IMR-90 (cell line): Measurements from ENCODE around the gene SLC5A1. TPM values are rescaled to one million over a fixed set of nuclear protein-coding genes. Genes with fewer than 3 reads are reported as not detected.
"Not testable (repeated sequence)": the region's sequence is repeated elsewhere in the genome, so short reads cannot be mapped to it uniquely, and the experiment has no call there.

Source experiments
- ATAC-seq: fragments of 200-7000 bp; cut with Tn5 transposase; 2 replicates; pipeline ENCODE4 v1.9.1; 2020; ENCODE audit warnings: low read depth, mild to moderate bottlenecking, moderate library complexity
- BruUV-seq: library from RNA; stranded (reverse); fragments of 400-500 nt; replicated peaks from 2 replicates; lab custom pipeline; 2021; lab: Mats Ljungman, UMichigan
- CTCF ChIA-PET: fragments of 300-600 bp; formaldehyde crosslinking; extraction: SDS; loops from one replicate; lab custom pipeline; 2021; ENCODE audit warnings: antibody characterized with exemption; lab: Yijun Ruan, JAX
- POLR2A ChIA-PET: fragments of 300-600 bp; sonication (Branson Sonifier 250); formaldehyde crosslinking; loops from one replicate; lab custom pipeline; 2022; ENCODE audit warnings: antibody characterized with exemption; ENCODE audit not compliant: unreplicated experiment; lab: Charles Lee
- DNase-seq: peaks from one replicate; pipeline ENCODE4 v3.0.0; 2013
- H2AFZ ChIP-seq: replicated peaks from 2 replicates; pipeline ENCODE3; 2013; ENCODE audit warnings: low read length, mild to moderate bottlenecking; ENCODE audit not compliant: poor library complexity
- H2AK5ac ChIP-seq: 2 replicates; pipeline ENCODE4 v1.6.1; 2013; ENCODE audit warnings: low read depth, low read length, inconsistent platforms
- H2AK9ac ChIP-seq: replicated peaks from 2 replicates; pipeline ENCODE3; 2013; ENCODE audit warnings: mild to moderate bottlenecking, low read depth, low read length, moderate library complexity; ENCODE audit not compliant: poor library complexity
- H2BK120ac ChIP-seq: 2 replicates; pipeline ENCODE4 v1.6.1; 2013; ENCODE audit warnings: low read depth, low read length, inconsistent platforms
- H2BK15ac ChIP-seq: 3 replicates; pipeline ENCODE4 v1.6.1; 2013; ENCODE audit warnings: low read depth, low read length, inconsistent platforms
- H2BK20ac ChIP-seq: 2 replicates; pipeline ENCODE4 v1.6.1; 2013; ENCODE audit warnings: low read depth, mild to moderate bottlenecking, inconsistent platforms, low read length, moderate library complexity
- H2BK5ac ChIP-seq: 2 replicates; pipeline ENCODE4 v1.6.1; 2013; ENCODE audit warnings: mild to moderate bottlenecking, low read depth, low read length, inconsistent platforms; ENCODE audit not compliant: poor library complexity, severe bottlenecking
- H3K14ac ChIP-seq: replicated peaks from 2 replicates; pipeline ENCODE4 v1.6.1; 2013; ENCODE audit warnings: low read depth, low read length, inconsistent platforms
- H3K18ac ChIP-seq: 2 replicates; pipeline ENCODE4 v1.6.1; 2013; ENCODE audit warnings: low read depth, low read length, control low read depth
- H3K23ac ChIP-seq: 2 replicates; pipeline ENCODE4 v1.6.1; 2013; ENCODE audit warnings: low read depth, low read length, inconsistent platforms
- H3K27ac ChIP-seq: 2 replicates; pipeline ENCODE4 v1.5.1; 2013; ENCODE audit warnings: mild to moderate bottlenecking, control low read depth, low read length; ENCODE audit not compliant: insufficient read depth
- H3K27me3 ChIP-seq: 2 replicates; pipeline ENCODE4 v1.6.1; 2013; ENCODE audit warnings: low read length; ENCODE audit not compliant: control insufficient read depth, insufficient read depth
- H3K36me3 ChIP-seq: 2 replicates; pipeline ENCODE4 v1.6.1; 2013; ENCODE audit warnings: low read length, mixed read lengths; ENCODE audit not compliant: control insufficient read depth, insufficient read depth
- H3K4ac ChIP-seq: 2 replicates; pipeline ENCODE4 v1.6.1; 2013; ENCODE audit warnings: low read depth, low read length, inconsistent platforms
- H3K4me1 ChIP-seq: 2 replicates; pipeline ENCODE4 v1.6.1; 2013; ENCODE audit warnings: low read length, mixed read lengths; ENCODE audit not compliant: control insufficient read depth, insufficient read depth
- H3K4me2 ChIP-seq: 2 replicates; pipeline ENCODE4 v1.6.1; 2013; ENCODE audit warnings: low read depth, mild to moderate bottlenecking, control low read depth, low read length, moderate library complexity
- H3K4me3 ChIP-seq: 2 replicates; pipeline ENCODE4 v1.5.1; 2013; ENCODE audit warnings: low read depth, mild to moderate bottlenecking, control low read depth, low read length, moderate library complexity; ENCODE audit not compliant: insufficient read depth
- H3K56ac ChIP-seq: 2 replicates; pipeline ENCODE4 v1.6.1; 2013; ENCODE audit warnings: low read length, inconsistent platforms; ENCODE audit not compliant: insufficient read depth; ENCODE audit errors: extremely low read depth
- H3K79me1 ChIP-seq, 2 experiments: 2 replicates each; pipeline ENCODE4 v1.6.1; 2013; ENCODE audit warnings: low read length in 2 of 2, inconsistent platforms in 1 of 2, low read depth in 1 of 2
- H3K9ac ChIP-seq: 2 replicates; pipeline ENCODE4 v1.6.1; 2013; ENCODE audit warnings: low read depth, low read length, control low read depth
- H3K9me1 ChIP-seq: 2 replicates; pipeline ENCODE4 v1.6.1; 2013; ENCODE audit warnings: low read length, inconsistent platforms; ENCODE audit not compliant: insufficient read depth
- H3K9me3 ChIP-seq: 2 replicates; pipeline ENCODE4 v1.6.1; 2013; ENCODE audit warnings: low read length; ENCODE audit not compliant: control insufficient read depth, insufficient read depth
- H4K20me1 ChIP-seq: 2 replicates; pipeline ENCODE4 v1.6.1; 2013; ENCODE audit warnings: low read length, inconsistent platforms; ENCODE audit not compliant: insufficient read depth
- H4K5ac ChIP-seq: 2 replicates; pipeline ENCODE4 v1.6.1; 2013; ENCODE audit warnings: mild to moderate bottlenecking, low read depth, low read length, control low read depth
- H4K8ac ChIP-seq, 2 experiments: 2 replicates each; pipeline ENCODE4 v1.6.1; 2013; ENCODE audit warnings: low read depth in 2 of 2, low read length in 2 of 2, control low read depth in 1 of 2, inconsistent platforms in 1 of 2
- H4K91ac ChIP-seq: 2 replicates; pipeline ENCODE4 v1.6.1; 2013; ENCODE audit warnings: low read depth, low read length, inconsistent platforms; ENCODE audit not compliant: insufficient read depth
- WGBS, 2 experiments: methylation state at CpG; one replicate each; pipeline versions ENCODE4 v1.1.5 to v1.1.7; 2013; ENCODE audit warnings: missing lambda C conversion rate in 2 of 2; ENCODE audit not compliant: insufficient read length in 1 of 2; ENCODE audit errors: extremely low coverage in 2 of 2; 5-methylcytosine and 5-hydroxymethylcytosine counted together
- dilution Hi-C: fragments of 300-500 bp; cut with HindIII; formaldehyde crosslinking; loops from one replicate; pipeline ENCODE4 v1.14.3; 2018; ENCODE audit warnings: low sequenced_read_pairs; ENCODE audit not compliant: unreplicated experiment
- in situ Hi-C: fragments of 300-500 bp; cut with MboI; formaldehyde crosslinking; loops from 3 replicates; pipeline ENCODE4 v1.14.3; 2019; ENCODE audit warnings: low sequenced_read_pairs, inconsistent platforms, mixed read lengths
- intact Hi-C: fragments of 100-400 bp; cut with micrococcal nuclease; formaldehyde crosslinking; loops from 2 replicates; pipeline ENCODE4 v1.10.0; 2022
- polyA plus RNA-seq, 3 experiments: library from polyadenylated mRNA; depleted of rRNA; stranded (reverse); fragments of >200 nt; gene quantifications; 2 replicates each; pipeline ENCODE4 v1.2.3, GENCODE V29; 2012; ENCODE audit warnings: low replicate concordance in 1 of 3
- total RNA-seq: library from RNA; depleted of rRNA; stranded (reverse); fragments of >200 nt; gene quantifications from 2 replicates; pipeline ENCODE4 v1.2.3, GENCODE V29; 2012

The SLC5A1 gene
- total and polyA plus RNA-seq, 2 of the 4 experiments (the other 2 are of a cell fraction), result not detected

GRCh38 chr22:32148372-32148771, 105.3 kb downstream of the SLC5A1 start:
- H3K4me2 ChIP-seq, H3K27me3 ChIP-seq, H2BK15ac ChIP-seq, H2BK5ac ChIP-seq, H4K5ac ChIP-seq, H3K9ac ChIP-seq, H4K91ac ChIP-seq, H3K18ac ChIP-seq, H3K4me3 ChIP-seq, H3K4me1 ChIP-seq, H3K79me1 ChIP-seq, H3K23ac ChIP-seq, H4K20me1 ChIP-seq, H3K56ac ChIP-seq, ATAC-seq, H2BK120ac ChIP-seq, H2BK20ac ChIP-seq, H3K36me3 ChIP-seq, H3K14ac ChIP-seq, H3K27ac ChIP-seq, H3K9me1 ChIP-seq, CTCF ChIA-PET, H2AFZ ChIP-seq, H3K9me3 ChIP-seq, H2AK9ac ChIP-seq, H2AK5ac ChIP-seq, POLR2A ChIA-PET, BruUV-seq, DNase-seq, in situ Hi-C loops, dilution Hi-C loops, intact Hi-C loops, H4K8ac ChIP-seq, H3K4ac ChIP-seq: not testable (repeated sequence)
- 43% methylated on average over 1 of the region's 4 CpGs; no CpG with 5 or more reads in 1 of the 2 experiments for WGBS, 2 experiments

GRCh38 chr22:32150647-32151046, 107.6 kb downstream of the SLC5A1 start:
- H3K27me3 ChIP-seq, H2AFZ ChIP-seq, H3K4me3 ChIP-seq, H3K9ac ChIP-seq, POLR2A ChIA-PET, H3K27ac ChIP-seq, H3K14ac ChIP-seq, H3K79me1 ChIP-seq, H3K4me2 ChIP-seq, H2AK5ac ChIP-seq, intact Hi-C loops, DNase-seq, H2BK15ac ChIP-seq, H2BK120ac ChIP-seq, H2BK20ac ChIP-seq, H4K91ac ChIP-seq, BruUV-seq, dilution Hi-C loops, H3K4me1 ChIP-seq, H3K4ac ChIP-seq, H2AK9ac ChIP-seq, CTCF ChIA-PET, H4K8ac ChIP-seq, H3K18ac ChIP-seq, in situ Hi-C loops, H4K20me1 ChIP-seq, H3K9me3 ChIP-seq, ATAC-seq, H3K23ac ChIP-seq, H3K56ac ChIP-seq, H3K36me3 ChIP-seq, H2BK5ac ChIP-seq, H3K9me1 ChIP-seq, H4K5ac ChIP-seq: not testable (repeated sequence)
- 56% methylated on average over 2 of the region's 7 CpGs; no CpG with 5 or more reads in 1 of the 2 experiments for WGBS, 2 experiments
